ENCODE data around the gene UNC5C.
A peak's percentile ranks its signal among the peaks of the same experiment; 100 is the strongest.

The UNC5C gene

DNA sequence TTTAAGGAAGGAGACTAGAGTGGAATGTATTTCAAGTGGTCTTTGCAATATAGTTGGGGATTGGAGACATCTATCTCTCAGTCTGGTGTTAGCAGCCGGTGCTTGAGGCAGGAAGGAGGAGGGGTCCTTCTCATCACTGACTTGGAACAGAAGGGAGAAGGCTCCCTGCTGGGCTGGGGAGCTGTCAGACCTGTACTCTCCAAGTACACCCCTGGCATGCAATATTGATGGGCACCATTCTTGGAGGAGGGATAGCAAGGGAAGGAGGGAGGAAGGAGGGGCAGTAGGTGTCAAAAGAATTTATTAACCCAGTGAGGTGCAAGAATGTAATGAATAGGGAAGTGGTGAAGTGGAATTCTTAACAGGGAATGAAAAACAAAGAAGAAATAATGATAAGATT is 338.8 kb downstream of the UNC5C start:
- Histone ChIP-seq H2BK12ac (ENCODE audit: low read length) (no peak overlapping the region), H4K8ac (ENCODE audit: low read depth, low read length) (no peak overlapping the region), H3K9ac (ENCODE audit: low read length) (no peak overlapping the region), H4K12ac (ENCODE audit: low read depth, low read length) (no peak overlapping the region), H3K18ac (ENCODE audit: low read length) (no peak overlapping the region), H3K4me3 (ENCODE audit: low read depth, low read length) (no peak overlapping the region), H3K4me2 (ENCODE audit: low read length) (no peak overlapping the region), H4K91ac (ENCODE audit: low read depth, low read length) (no peak overlapping the region), H3K9me3 (ENCODE audit: insufficient read depth, low read depth, low read length) (no peaks in the 10 kb centered on the region), H3K36me3 (ENCODE audit: control insufficient read depth in 1 of 2, insufficient read depth in 2 of 2, low read length in 2 of 2) (peaks cover 7 to 17% of the 10 kb centered on the region in 2 experiments), H3K4me1 (ENCODE audit: control insufficient read depth in 1 of 2, insufficient read depth in 2 of 2, low read length in 2 of 2) (peaks cover 10 to 15% of the 10 kb centered on the region in 2 experiments), H2AK5ac (ENCODE audit: low read length) (no peak overlapping the region), H3K27ac (ENCODE audit: low read depth, low read length) (no peak overlapping the region), H3K14ac (ENCODE audit: low read length) (no peak overlapping the region), H2BK5ac (ENCODE audit: low read depth, low read length, poor library complexity) (no peak overlapping the region), H3K4ac (ENCODE audit: low read depth, low read length) (no peak overlapping the region), H2BK120ac (ENCODE audit: insufficient read depth, low read length, poor library complexity) (no peak overlapping the region), H2AFZ (ENCODE audit: insufficient read depth, low read length, poor library complexity) (no peak overlapping the region), H3K79me1 (ENCODE audit: low read length) (peaks cover 9% of the 10 kb centered on the region), H3K79me2 (ENCODE audit: control insufficient read depth, insufficient read depth, low read length, poor library complexity) (no peaks in the 10 kb centered on the region), H3K27me3 (ENCODE audit: insufficient read depth, low read length) (no peaks in the 10 kb centered on the region), H3K23ac (ENCODE audit: low read length) (no peak overlapping the region)
- DNase-seq, result no peak
- no CpG with 5 or more reads among the region's 1 CpG for WGBS (ENCODE audit: extremely low coverage, insufficient coverage, insufficient read length)

DNA sequence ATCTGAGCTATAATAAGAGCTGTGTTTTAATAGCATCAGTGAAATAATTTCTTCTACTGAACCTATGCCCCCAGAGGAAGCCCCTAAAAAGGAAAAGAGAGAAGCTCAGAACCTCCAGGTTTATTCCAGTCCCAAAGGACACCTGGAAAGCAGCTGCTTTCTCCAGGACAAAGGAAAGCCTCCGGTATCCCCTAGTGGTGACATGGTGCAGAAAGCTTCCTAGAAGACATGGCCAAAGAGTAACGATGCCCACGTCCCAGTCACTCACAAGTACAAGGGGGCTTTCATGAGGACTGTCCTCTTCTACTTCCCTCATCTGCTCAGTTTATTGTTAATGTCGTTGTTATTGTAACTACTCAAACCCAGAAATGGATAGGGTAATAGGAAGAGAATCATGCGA is 343.9 kb downstream of the UNC5C start:
- H3K79me2 ChIP-seq (ENCODE audit: control insufficient read depth, insufficient read depth, low read length, poor library complexity), result no peaks in the 10 kb centered on the region
- H2AFZ ChIP-seq (ENCODE audit: insufficient read depth, low read length, poor library complexity), result no peak overlapping the region
- no peak overlapping the region for H3K4me2 ChIP-seq (ENCODE audit: low read length)
- H4K8ac ChIP-seq (ENCODE audit: low read depth, low read length), result no peak overlapping the region
- H3K79me1 ChIP-seq (ENCODE audit: low read length), result no peaks in the 10 kb centered on the region
- H3K4me3 ChIP-seq (ENCODE audit: low read depth, low read length), result no peak overlapping the region
- H3K4ac ChIP-seq (ENCODE audit: low read depth, low read length), result no peak overlapping the region
- no peak overlapping the region for H2BK5ac ChIP-seq (ENCODE audit: low read depth, low read length, poor library complexity)
- no peak overlapping the region for H2AK5ac ChIP-seq (ENCODE audit: low read length)
- H4K91ac ChIP-seq (ENCODE audit: low read depth, low read length), result no peak overlapping the region
- no peak overlapping the region for H3K23ac ChIP-seq (ENCODE audit: low read length)
- H2BK120ac ChIP-seq (ENCODE audit: insufficient read depth, low read length, poor library complexity), result no peak overlapping the region
- H3K9me3 ChIP-seq (ENCODE audit: insufficient read depth, low read depth, low read length), result no peaks in the 10 kb centered on the region
- H3K14ac ChIP-seq (ENCODE audit: low read length), result no peak overlapping the region
- no peaks in the 10 kb centered on the region for H3K27me3 ChIP-seq (ENCODE audit: insufficient read depth, low read length)
- no peak overlapping the region for H2BK12ac ChIP-seq (ENCODE audit: low read length)
- no peak overlapping the region for H3K9ac ChIP-seq (ENCODE audit: low read length)
- DNase-seq, result peak in 1 of 2 donors; percentile 6
- peaks cover 0 to 3% of the 10 kb centered on the region in 2 experiments for H3K4me1 ChIP-seq (ENCODE audit: control insufficient read depth in 1 of 2, insufficient read depth in 2 of 2, low read length in 2 of 2)
- H3K27ac ChIP-seq (ENCODE audit: low read depth, low read length), result no peak overlapping the region
- no peak overlapping the region for H3K18ac ChIP-seq (ENCODE audit: low read length)
- no peak overlapping the region for H4K12ac ChIP-seq (ENCODE audit: low read depth, low read length)
- WGBS (ENCODE audit: extremely low coverage, insufficient coverage, insufficient read length), result no CpG with 5 or more reads among the region's 5 CpGs
- H3K36me3 ChIP-seq (ENCODE audit: control insufficient read depth in 1 of 2, insufficient read depth in 2 of 2, low read length in 2 of 2), result peaks cover 24 to 32% of the 10 kb centered on the region in 2 experiments

DNA sequence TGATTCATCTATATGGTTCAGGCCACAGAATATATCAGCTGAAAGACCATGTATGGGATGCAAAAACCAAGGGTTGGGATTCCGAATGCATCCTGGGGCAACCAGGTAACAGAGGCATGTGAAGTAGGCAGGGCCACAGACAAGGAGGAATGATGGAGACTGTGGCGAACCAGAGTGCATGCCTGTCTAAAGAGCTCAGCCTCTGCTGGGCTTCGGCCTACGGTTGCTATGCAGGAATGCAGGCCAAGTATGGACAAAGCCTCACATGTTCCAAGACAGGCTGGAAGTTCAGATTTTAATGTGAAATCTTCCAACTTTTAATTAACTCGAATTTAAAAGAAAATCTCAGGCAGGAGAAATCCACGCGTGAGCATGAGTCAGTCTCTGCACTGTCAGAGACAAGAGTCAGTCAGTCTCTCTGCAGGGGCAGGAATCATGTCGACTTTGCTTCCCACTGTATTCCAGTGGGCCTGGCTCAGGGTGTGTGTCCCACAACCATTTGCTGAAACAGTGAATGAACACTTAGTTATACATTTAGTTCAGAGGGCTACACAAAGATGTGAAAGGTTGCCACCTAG is 344.4 kb downstream of the UNC5C start:
- Histone ChIP-seq H2AFZ (ENCODE audit: insufficient read depth, low read length, poor library complexity) (no peak overlapping the region), H3K79me2 (ENCODE audit: control insufficient read depth, insufficient read depth, low read length, poor library complexity) (no peaks in the 10 kb centered on the region), H3K36me3 (ENCODE audit: control insufficient read depth in 1 of 2, insufficient read depth in 2 of 2, low read length in 2 of 2) (peaks cover 23 to 31% of the 10 kb centered on the region in 2 experiments), H3K14ac (ENCODE audit: low read length) (no peak overlapping the region), H3K9me3 (ENCODE audit: insufficient read depth, low read depth, low read length) (no peaks in the 10 kb centered on the region), H3K4me1 (ENCODE audit: control insufficient read depth in 1 of 2, insufficient read depth in 2 of 2, low read length in 2 of 2) (peaks cover 0 to 3% of the 10 kb centered on the region in 2 experiments), H2BK5ac (ENCODE audit: low read depth, low read length, poor library complexity) (no peak overlapping the region), H4K91ac (ENCODE audit: low read depth, low read length) (peak overlapping the region; percentile 28), H3K4ac (ENCODE audit: low read depth, low read length) (no peak overlapping the region), H3K4me3 (ENCODE audit: low read depth, low read length) (no peak overlapping the region), H3K79me1 (ENCODE audit: low read length) (no peaks in the 10 kb centered on the region), H4K8ac (ENCODE audit: low read depth, low read length) (no peak overlapping the region), H2BK12ac (ENCODE audit: low read length) (no peak overlapping the region), H3K27ac (ENCODE audit: low read depth, low read length) (no peak overlapping the region), H2AK5ac (ENCODE audit: low read length) (no peak overlapping the region), H3K9ac (ENCODE audit: low read length) (no peak overlapping the region), H4K12ac (ENCODE audit: low read depth, low read length) (no peak overlapping the region), H3K27me3 (ENCODE audit: insufficient read depth, low read length) (no peaks in the 10 kb centered on the region), H2BK120ac (ENCODE audit: insufficient read depth, low read length, poor library complexity) (no peak overlapping the region), H3K18ac (ENCODE audit: low read length) (no peak overlapping the region), H3K4me2 (ENCODE audit: low read length) (no peak overlapping the region), H3K23ac (ENCODE audit: low read length) (no peak overlapping the region)
- WGBS (ENCODE audit: extremely low coverage, insufficient coverage, insufficient read length), result no CpG with 5 or more reads among the region's 8 CpGs
- no peak for DNase-seq

DNA sequence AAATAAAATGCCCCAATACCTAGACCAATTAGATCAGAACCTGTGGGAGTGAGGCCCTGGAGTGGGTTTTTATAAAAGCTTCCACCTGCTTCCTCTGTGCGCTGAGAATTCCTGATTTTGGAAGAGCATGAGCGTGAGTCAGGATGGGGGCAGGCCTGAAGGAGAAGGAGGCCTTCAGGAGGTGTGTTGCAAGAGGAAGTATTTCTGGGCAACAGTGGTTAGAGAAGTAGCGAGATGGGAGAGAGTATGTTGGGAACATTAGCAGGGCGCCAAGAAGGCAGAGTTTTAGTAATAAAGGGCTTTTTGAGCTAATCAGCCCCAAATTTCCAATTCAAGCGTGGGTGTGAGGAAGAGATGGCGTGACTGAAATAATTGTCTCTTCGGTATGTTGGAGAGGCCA is 349.8 kb downstream of the UNC5C start:
- peaks cover 2% of the 10 kb centered on the region for H3K9me3 ChIP-seq (ENCODE audit: insufficient read depth, low read depth, low read length)
- H2BK12ac ChIP-seq (ENCODE audit: low read length), result no peak overlapping the region
- H3K23ac ChIP-seq (ENCODE audit: low read length), result no peak overlapping the region
- no peak overlapping the region for H3K18ac ChIP-seq (ENCODE audit: low read length)
- DNase-seq, result peak in 1 of 2 donors; percentile 40
- no peak overlapping the region for H3K4me2 ChIP-seq (ENCODE audit: low read length)
- peaks cover 21 to 33% of the 10 kb centered on the region in 2 experiments for H3K36me3 ChIP-seq (ENCODE audit: control insufficient read depth in 1 of 2, insufficient read depth in 2 of 2, low read length in 2 of 2)
- H4K8ac ChIP-seq (ENCODE audit: low read depth, low read length), result no peak overlapping the region
- H3K4me1 ChIP-seq (ENCODE audit: control insufficient read depth in 1 of 2, insufficient read depth in 2 of 2, low read length in 2 of 2), result peaks cover 0 to under 1% of the 10 kb centered on the region in 2 experiments
- H3K9ac ChIP-seq (ENCODE audit: low read length), result no peak overlapping the region
- no peaks in the 10 kb centered on the region for H3K27me3 ChIP-seq (ENCODE audit: insufficient read depth, low read length)
- no peak overlapping the region for H2BK5ac ChIP-seq (ENCODE audit: low read depth, low read length, poor library complexity)
- H3K4me3 ChIP-seq (ENCODE audit: low read depth, low read length), result no peak overlapping the region
- no peak overlapping the region for H3K4ac ChIP-seq (ENCODE audit: low read depth, low read length)
- no peak overlapping the region for H3K27ac ChIP-seq (ENCODE audit: low read depth, low read length)
- H2BK120ac ChIP-seq (ENCODE audit: insufficient read depth, low read length, poor library complexity), result no peak overlapping the region
- no peak overlapping the region for H3K14ac ChIP-seq (ENCODE audit: low read length)
- no peak overlapping the region for H4K91ac ChIP-seq (ENCODE audit: low read depth, low read length)
- no peak overlapping the region for H2AFZ ChIP-seq (ENCODE audit: insufficient read depth, low read length, poor library complexity)
- no peak overlapping the region for H4K12ac ChIP-seq (ENCODE audit: low read depth, low read length)
- no peak overlapping the region for H2AK5ac ChIP-seq (ENCODE audit: low read length)
- WGBS (ENCODE audit: extremely low coverage, insufficient coverage, insufficient read length), result no CpG with 5 or more reads among the region's 7 CpGs
- H3K79me1 ChIP-seq (ENCODE audit: low read length), result no peaks in the 10 kb centered on the region
- H3K79me2 ChIP-seq (ENCODE audit: control insufficient read depth, insufficient read depth, low read length, poor library complexity), result no peaks in the 10 kb centered on the region
